ENCODE data around the gene PSAP. TPM values are rescaled to one million over a fixed set of nuclear protein-coding genes. Genes with fewer than 3 reads are reported as not detected.

PSAP gene
- total RNA-seq, 2 experiments from 2014 or later: 191 to 206 TPM

DNA sequence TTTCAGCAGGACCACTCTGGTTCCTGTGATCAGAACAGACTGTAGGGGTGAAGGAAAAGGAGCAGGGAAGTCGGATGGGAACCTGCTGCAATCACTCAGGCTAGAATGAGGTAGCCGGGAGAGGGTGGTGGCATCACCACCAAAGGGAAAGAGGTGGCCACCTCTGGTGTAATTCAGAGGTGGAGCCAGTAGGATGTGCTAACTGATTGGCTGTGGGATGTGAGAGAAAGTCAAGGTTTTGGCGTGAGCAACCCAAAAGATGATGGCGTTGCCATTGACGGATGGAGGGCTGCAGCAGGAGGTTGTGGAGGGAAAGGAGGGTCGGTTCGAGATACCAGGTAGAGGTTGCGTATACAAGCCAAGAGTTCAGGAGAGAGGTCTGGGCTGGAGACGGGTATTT, 70.3 kb downstream of the PSAP start:
- no peaks in the 10 kb centered on the region for H3K27me3 ChIP-seq (ENCODE audit: control insufficient read depth in 1 of 2, insufficient read depth in 2 of 2, low read length in 2 of 2)
- Mint-ChIP-seq H3K27ac (no peak overlapping the region), H3K36me3 (ENCODE audit: low read depth) (no peaks in the 10 kb centered on the region), H3K4me3 (no peak overlapping the region), H3K4me1 (ENCODE audit: low read depth) (peaks cover 21% of the 10 kb centered on the region), H3K27me3 (no peaks in the 10 kb centered on the region), H3K9me3 (no peaks in the 10 kb centered on the region)
- no peak overlapping the region for H3K27ac ChIP-seq (ENCODE audit: low read depth in 1 of 2, low read length in 2 of 2)
- no peak overlapping the region for H3K4me3 ChIP-seq (ENCODE audit: low read length)
- H3K9me3 ChIP-seq (ENCODE audit: control insufficient read depth in 1 of 2, insufficient read depth in 1 of 2, low read length in 2 of 2): no peaks in the 10 kb centered on the region
- TF ChIP-seq, protein P1, sequence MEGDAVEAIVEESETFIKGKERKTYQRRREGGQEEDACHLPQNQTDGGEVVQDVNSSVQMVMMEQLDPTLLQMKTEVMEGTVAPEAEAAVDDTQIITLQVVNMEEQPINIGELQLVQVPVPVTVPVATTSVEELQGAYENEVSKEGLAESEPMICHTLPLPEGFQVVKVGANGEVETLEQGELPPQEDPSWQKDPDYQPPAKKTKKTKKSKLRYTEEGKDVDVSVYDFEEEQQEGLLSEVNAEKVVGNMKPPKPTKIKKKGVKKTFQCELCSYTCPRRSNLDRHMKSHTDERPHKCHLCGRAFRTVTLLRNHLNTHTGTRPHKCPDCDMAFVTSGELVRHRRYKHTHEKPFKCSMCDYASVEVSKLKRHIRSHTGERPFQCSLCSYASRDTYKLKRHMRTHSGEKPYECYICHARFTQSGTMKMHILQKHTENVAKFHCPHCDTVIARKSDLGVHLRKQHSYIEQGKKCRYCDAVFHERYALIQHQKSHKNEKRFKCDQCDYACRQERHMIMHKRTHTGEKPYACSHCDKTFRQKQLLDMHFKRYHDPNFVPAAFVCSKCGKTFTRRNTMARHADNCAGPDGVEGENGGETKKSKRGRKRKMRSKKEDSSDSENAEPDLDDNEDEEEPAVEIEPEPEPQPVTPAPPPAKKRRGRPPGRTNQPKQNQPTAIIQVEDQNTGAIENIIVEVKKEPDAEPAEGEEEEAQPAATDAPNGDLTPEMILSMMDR (IDR thresholded peaks at IDR 0.05): no peak
- POLR2A ChIA-PET: no interaction called here
- intact Hi-C loops (cut with DNase I, micrococcal nuclease): no loop called here
- CTCF ChIA-PET: no interaction called here
- no peaks in the 10 kb centered on the region for H3K36me3 ChIP-seq (ENCODE audit: insufficient read depth, low read length)
- ATAC-seq (ENCODE audit: poor library complexity): no peak
- peaks cover 26% of the 10 kb centered on the region for H3K4me1 ChIP-seq (ENCODE audit: insufficient read depth, low read length)
- DNase-seq: no peak

DNA sequence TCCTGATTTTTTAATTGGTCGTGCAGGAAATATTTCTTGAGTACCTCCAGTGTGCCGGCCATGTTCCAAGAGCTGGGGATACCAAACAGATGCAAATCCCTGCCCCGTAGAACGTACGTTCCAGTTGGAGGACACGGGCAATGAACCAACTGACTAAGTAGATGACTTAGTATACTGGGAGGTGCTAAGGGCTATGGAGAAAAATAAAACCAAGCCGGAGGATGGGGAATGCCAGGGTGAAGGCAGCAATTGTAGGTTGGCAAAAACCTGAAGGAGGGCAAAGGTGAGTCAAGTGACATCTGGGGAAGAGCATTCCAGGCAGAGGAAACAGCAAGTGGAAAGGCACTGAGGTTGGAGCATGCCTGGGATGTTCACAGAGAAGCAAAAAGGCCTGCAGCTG, 70.9 kb downstream of the PSAP start:
- ChIA-PET POLR2A (no interaction called here), CTCF (no interaction called here)
- Histone ChIP-seq H3K36me3 (ENCODE audit: insufficient read depth, low read length) (no peaks in the 10 kb centered on the region), H3K27me3 (ENCODE audit: control insufficient read depth in 1 of 2, insufficient read depth in 2 of 2, low read length in 2 of 2) (no peaks in the 10 kb centered on the region), H3K27ac (ENCODE audit: low read depth in 1 of 2, low read length in 2 of 2) (no peak overlapping the region), H3K9me3 (ENCODE audit: control insufficient read depth in 1 of 2, insufficient read depth in 1 of 2, low read length in 2 of 2) (no peaks in the 10 kb centered on the region), H3K4me3 (ENCODE audit: low read length) (no peak overlapping the region), H3K4me1 (ENCODE audit: insufficient read depth, low read length) (peaks cover 31% of the 10 kb centered on the region)
- Mint-ChIP-seq H3K36me3 (ENCODE audit: low read depth) (no peaks in the 10 kb centered on the region), H3K27me3 (no peaks in the 10 kb centered on the region), H3K9me3 (no peaks in the 10 kb centered on the region), H3K27ac (no peak overlapping the region), H3K4me3 (no peak overlapping the region), H3K4me1 (ENCODE audit: low read depth) (peaks cover 26% of the 10 kb centered on the region)
- TF ChIP-seq, protein P1 (IDR thresholded peaks at IDR 0.05): no peak
- intact Hi-C loops (cut with DNase I, micrococcal nuclease): no loop called here
- no peak for ATAC-seq (ENCODE audit: poor library complexity)
- DNase-seq: no peak

DNA sequence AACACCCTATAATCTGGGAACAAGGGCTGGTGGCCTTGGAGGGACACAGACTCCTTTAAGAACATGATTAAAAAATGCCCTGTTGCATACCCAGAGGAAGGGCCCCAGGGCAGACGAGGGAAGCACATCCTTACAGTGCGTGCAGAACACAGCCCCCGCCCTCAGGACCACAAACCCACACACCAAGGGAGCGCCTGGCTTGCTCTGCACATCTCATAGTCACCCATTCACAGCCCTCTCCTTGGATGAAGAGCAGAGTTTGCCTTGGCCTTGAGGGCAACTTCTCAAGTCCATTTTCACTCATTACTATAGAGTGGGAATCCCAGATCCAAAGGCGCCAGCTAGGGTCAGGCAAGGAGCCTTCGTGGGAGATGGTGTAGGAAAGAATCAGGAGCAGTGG, 71.4 kb downstream of the PSAP start:
- Histone ChIP-seq H3K27me3 (ENCODE audit: control insufficient read depth in 1 of 2, insufficient read depth in 2 of 2, low read length in 2 of 2) (no peaks in the 10 kb centered on the region), H3K9me3 (ENCODE audit: control insufficient read depth in 1 of 2, insufficient read depth in 1 of 2, low read length in 2 of 2) (no peaks in the 10 kb centered on the region), H3K27ac (ENCODE audit: low read depth in 1 of 2, low read length in 2 of 2) (no peak overlapping the region), H3K4me1 (ENCODE audit: insufficient read depth, low read length) (peaks cover 36% of the 10 kb centered on the region), H3K36me3 (ENCODE audit: insufficient read depth, low read length) (no peaks in the 10 kb centered on the region), H3K4me3 (ENCODE audit: low read length) (no peak overlapping the region)
- ChIA-PET POLR2A (no interaction called here), CTCF (no interaction called here)
- TF ChIP-seq, protein P1 (IDR thresholded peaks at IDR 0.05): no peak
- intact Hi-C loops (cut with DNase I, micrococcal nuclease): no loop called here
- Mint-ChIP-seq H3K27me3 (no peaks in the 10 kb centered on the region), H3K9me3 (no peaks in the 10 kb centered on the region), H3K4me3 (no peak overlapping the region), H3K36me3 (ENCODE audit: low read depth) (no peaks in the 10 kb centered on the region), H3K4me1 (ENCODE audit: low read depth) (peaks cover 29% of the 10 kb centered on the region), H3K27ac (no peak overlapping the region)
- ATAC-seq (ENCODE audit: poor library complexity) (no peak), DNase-seq (no peak)

Data from CD4-positive, alpha-beta T cell (primary cell).